ENCODE measurements around the gene NDUFB2. TPM values are rescaled to one million over a fixed set of nuclear protein-coding genes. Genes with fewer than 3 reads are reported as not detected.
"Not testable (repeated sequence)": the region's sequence is repeated elsewhere in the genome, so short reads cannot be mapped to it uniquely, and the experiment has no call there.

NDUFB2 gene
- total and polyA plus RNA-seq, 9 of the 15 experiments (the other 6 are each of a cell fraction or from before 2014, with no cell fraction given) = 220 to 2,075 (median 320) TPM

DNA sequence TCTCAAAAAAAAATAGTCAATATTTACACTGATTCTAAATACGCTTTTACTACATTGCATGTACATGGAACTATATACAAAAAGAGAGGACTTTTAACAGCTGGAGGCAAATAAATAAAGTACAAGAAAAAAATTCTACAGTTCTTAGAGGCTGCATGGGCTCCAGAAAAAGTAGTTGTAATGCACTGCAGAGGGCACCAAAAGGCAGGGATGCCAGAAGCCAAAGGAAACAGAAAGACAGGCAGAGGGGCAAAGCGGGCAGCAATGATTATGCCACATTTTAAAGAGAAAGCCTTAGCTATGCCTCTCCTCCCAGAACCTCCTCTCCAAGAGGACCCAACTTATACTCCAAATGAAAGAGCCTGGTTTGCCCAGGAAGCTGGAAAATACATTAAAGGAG is 35.4 kb upstream of the NDUFB2 start (continued):
- TF ChIP-seq, protein P1, sequence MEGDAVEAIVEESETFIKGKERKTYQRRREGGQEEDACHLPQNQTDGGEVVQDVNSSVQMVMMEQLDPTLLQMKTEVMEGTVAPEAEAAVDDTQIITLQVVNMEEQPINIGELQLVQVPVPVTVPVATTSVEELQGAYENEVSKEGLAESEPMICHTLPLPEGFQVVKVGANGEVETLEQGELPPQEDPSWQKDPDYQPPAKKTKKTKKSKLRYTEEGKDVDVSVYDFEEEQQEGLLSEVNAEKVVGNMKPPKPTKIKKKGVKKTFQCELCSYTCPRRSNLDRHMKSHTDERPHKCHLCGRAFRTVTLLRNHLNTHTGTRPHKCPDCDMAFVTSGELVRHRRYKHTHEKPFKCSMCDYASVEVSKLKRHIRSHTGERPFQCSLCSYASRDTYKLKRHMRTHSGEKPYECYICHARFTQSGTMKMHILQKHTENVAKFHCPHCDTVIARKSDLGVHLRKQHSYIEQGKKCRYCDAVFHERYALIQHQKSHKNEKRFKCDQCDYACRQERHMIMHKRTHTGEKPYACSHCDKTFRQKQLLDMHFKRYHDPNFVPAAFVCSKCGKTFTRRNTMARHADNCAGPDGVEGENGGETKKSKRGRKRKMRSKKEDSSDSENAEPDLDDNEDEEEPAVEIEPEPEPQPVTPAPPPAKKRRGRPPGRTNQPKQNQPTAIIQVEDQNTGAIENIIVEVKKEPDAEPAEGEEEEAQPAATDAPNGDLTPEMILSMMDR (IDR thresholded peaks at IDR 0.05 in 2 of 3, conservative IDR thresholded peaks at IDR 0.05 in 1 of 3; ENCODE audit: insufficient read depth in 2 of 3, low read depth in 1 of 3, low read length in 3 of 3) = peak in 2 of 3 experiments; percentile 17 to 47; a peak in 2 of 6 replicates
- TF ChIP-seq TARDBP (IDR thresholded peaks at IDR 0.05) (no peak), TAF15 (IDR thresholded peaks at IDR 0.05; ENCODE audit: low read depth, low read length) (no peak), RBM14 (IDR thresholded peaks at IDR 0.05; ENCODE audit: borderline replicate concordance, insufficient read depth, low read depth, low read length) (no peak), CBX2 (IDR thresholded peaks at IDR 0.05; ENCODE audit: insufficient read depth, low read length, poor library complexity, severe bottlenecking) (no peak), HNRNPL (IDR thresholded peaks at IDR 0.05; ENCODE audit: low read depth, low read length) (no peak), ZNF699 (CRISPR knock-in tag; IDR thresholded peaks at IDR 0.05; ENCODE audit: insufficient replicate concordance) (no peak), ARNT (IDR thresholded peaks at IDR 0.05) (no peak), PRMT5 (CRISPR knock-in tag; IDR thresholded peaks at IDR 0.05) (no peak), ZNF354B (CRISPR knock-in tag; IDR thresholded peaks at IDR 0.05) (no peak), TAF1 (IDR thresholded peaks at IDR 0.05; ENCODE audit: control insufficient read depth, extremely low read depth, insufficient read depth, low read length, severe bottlenecking) (no peak), ADNP (tag; IDR thresholded peaks at IDR 0.05) (no peak), RNF2 (IDR thresholded peaks at IDR 0.05) (no peak), EZH2 (IDR thresholded peaks at IDR 0.05; ENCODE audit: borderline replicate concordance, low read depth, low read length) (0 out of 2 replicates have a peak, but pooled peaks have one; percentile 15), CREB1 (IDR thresholded peaks at IDR 0.05) (no peak), CREB1 (CRISPR knock-in tag; IDR thresholded peaks at IDR 0.05) (no peak)

DNA sequence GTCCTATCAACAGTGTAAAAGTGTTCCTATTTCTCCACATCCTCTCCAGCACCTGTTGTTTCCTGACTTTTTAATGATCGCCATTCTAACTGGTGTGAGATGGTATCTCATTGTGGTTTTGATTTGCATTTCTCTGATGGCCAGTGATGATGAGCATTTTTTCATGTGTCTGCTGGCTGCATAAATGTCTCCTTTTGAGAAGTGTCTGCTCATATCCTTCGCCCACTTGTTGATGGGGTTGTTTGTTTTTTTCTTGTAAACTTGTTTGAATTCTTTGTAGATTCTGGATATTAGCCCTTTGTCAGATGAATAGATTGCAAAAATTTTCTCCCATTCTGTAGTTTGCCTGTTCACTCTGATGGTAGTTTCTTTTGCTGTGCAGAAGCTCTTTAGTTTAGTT is 33.6 kb upstream of the NDUFB2 start:
- H2AFZ ChIP-seq (ENCODE audit: low read depth, low read length); H3K4me1 ChIP-seq (replicated peaks in 1 of 2; ENCODE audit: control insufficient read depth in 2 of 2, insufficient read depth in 2 of 2, low read length in 2 of 2); DNase-seq (ENCODE audit: extremely low read depth in 1 of 4, low spot score in 3 of 4); H3K79me2 ChIP-seq (ENCODE audit: control insufficient read depth, insufficient read depth, low read length); H4K20me1 ChIP-seq (replicated peaks; ENCODE audit: control insufficient read depth, insufficient read depth, low read length); H3K27ac ChIP-seq (ENCODE audit: extremely low read depth, low read depth, low read length); H3K9me3 ChIP-seq (replicated peaks; ENCODE audit: control insufficient read depth, insufficient read depth, low read depth, low read length); ATAC-seq; in situ Hi-C loops (cut with MboI); H3K4me3 ChIP-seq; H3K36me3 ChIP-seq (ENCODE audit: control insufficient read depth, insufficient read depth, low read length); POLR2A ChIA-PET; CTCF ChIA-PET (ENCODE audit: low intra/inter-chr PET ratio); intact Hi-C loops (cut with micrococcal nuclease); H3K9me1 ChIP-seq (ENCODE audit: control insufficient read depth, insufficient read depth, low read length); H3K4me2 ChIP-seq (ENCODE audit: insufficient read depth, low read length); BruUV-seq (replicated peaks); FAIRE-seq; H3K9ac ChIP-seq (ENCODE audit: insufficient read depth in 1 of 2, low read depth in 2 of 2, low read length in 2 of 2): not testable (repeated sequence)
- WGBS (ENCODE audit: insufficient coverage, low coverage, missing lambda C conversion rate) = 0% methylated on average over 1 of the region's 2 CpGs
- peaks cover 42 to 43% of the 10 kb centered on the region in 2 experiments for H3K27me3 ChIP-seq (ENCODE audit: control insufficient read depth in 2 of 2, insufficient read depth in 2 of 2, low read length in 2 of 2)

Measured in K562 (cell line).